Measurements from ENCODE around the gene PTPN1.
"Not testable (repeated sequence)": the region's sequence is repeated elsewhere in the genome, so short reads cannot be mapped to it uniquely, and the experiment has no call there.

The PTPN1 gene

GRCh38 chr20:50482396-50482981, 27.7 kb upstream of the PTPN1 start:
- DNase-seq = no peak

- DNase-seq = no peak
Observed at GRCh38 chr20:50484271-50484976, 25.8 kb upstream of the PTPN1 start.

- DNase-seq = no peak
Observed at GRCh38 chr20:50487397-50487796, 22.8 kb upstream of the PTPN1 start.

- DNase-seq = no peak
Observed at GRCh38 chr20:50488236-50488806, 21.9 kb upstream of the PTPN1 start.

- no peak for DNase-seq
Observed at GRCh38 chr20:50491168-50491567, 19.0 kb upstream of the PTPN1 start.

- no peak for DNase-seq
Observed at GRCh38 chr20:50491926-50492634, 18.1 kb upstream of the PTPN1 start.

- no peak for DNase-seq
Observed at GRCh38 chr20:50493881-50494253, 16.3 kb upstream of the PTPN1 start.

- DNase-seq = no peak
Observed at GRCh38 chr20:50494428-50494827, 15.8 kb upstream of the PTPN1 start.

- DNase-seq = no peak
Observed at GRCh38 chr20:50496773-50497385, 13.3 kb upstream of the PTPN1 start.

- DNase-seq = no peak
Observed at GRCh38 chr20:50498071-50498776, 12.0 kb upstream of the PTPN1 start.

GRCh38 chr20:50499938-50500337, 10.2 kb upstream of the PTPN1 start:
- DNase-seq = no peak

GRCh38 chr20:50501972-50502745, 8.0 kb upstream of the PTPN1 start:
- no peak for DNase-seq

- DNase-seq = no peak
Observed at GRCh38 chr20:50504231-50504823, 5.9 kb upstream of the PTPN1 start.

- no peak for DNase-seq
Observed at GRCh38 chr20:50506270-50506579, 4.0 kb upstream of the PTPN1 start.

- not testable (repeated sequence) for DNase-seq
Observed at GRCh38 chr20:50507745-50508144, 2.4 kb upstream of the PTPN1 start.

- no peak for DNase-seq
Observed at GRCh38 chr20:50508171-50508755, 1.9 kb upstream of the PTPN1 start.

- peak; percentile 48 for DNase-seq
Observed at GRCh38 chr20:50510706-50511542, 741 bp downstream of the PTPN1 start.

GRCh38 chr20:50512323-50512722, 2.1 kb downstream of the PTPN1 start:
- DNase-seq = no peak

GRCh38 chr20:50513169-50514034, 3.2 kb downstream of the PTPN1 start:
- DNase-seq = no peak

GRCh38 chr20:50514035-50514337, 3.8 kb downstream of the PTPN1 start:
- DNase-seq = no peak
